Erythroblast (primary cell): Measurements from ENCODE around the gene TEAD1.

Source experiments
- GATA1 ChIP-seq: IDR thresholded peaks from 2 replicates; pipeline ENCODE4 v1.6.1; 2011; ENCODE audit warnings: low read depth, mild to moderate bottlenecking, control low read depth, low read length, moderate library complexity
- POLR2A ChIP-seq: IDR thresholded peaks from 2 replicates; pipeline ENCODE4 v1.6.1; 2011; ENCODE audit warnings: mild to moderate bottlenecking, low read length

DNA sequence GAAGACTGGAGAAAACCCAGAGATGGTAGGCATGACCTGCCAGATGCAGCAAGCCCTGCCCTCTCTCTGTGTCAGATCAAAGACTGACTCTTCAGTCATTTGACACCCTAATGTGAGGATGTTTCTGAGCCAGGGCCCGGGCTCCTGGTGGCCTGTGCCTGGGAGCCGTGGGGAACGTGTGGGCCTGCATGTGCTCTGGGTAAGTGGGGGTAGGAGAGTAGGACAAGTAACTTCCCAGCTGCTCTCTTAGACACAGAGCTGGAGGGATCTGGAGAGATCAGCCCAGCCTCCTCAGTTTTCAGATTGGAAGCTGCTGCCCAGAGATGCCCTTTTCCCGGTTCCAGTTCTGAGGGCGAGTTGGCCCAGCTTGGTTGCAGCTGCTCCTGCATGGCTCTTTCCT lies 110.8 kb downstream of the TEAD1 start:
- TF ChIP-seq POLR2A, result no peak
- TF ChIP-seq GATA1, result no peak
